Measurements from ENCODE around the gene CBX7.

The CBX7 gene

GRCh38 chr22:39129081-39129480 lies 23.4 kb downstream of the CBX7 start:
- H3K27ac ChIP-seq, result no peak overlapping the region
- no peak for TF ChIP-seq ZFX (IDR thresholded peaks at IDR 0.05; ENCODE audit: borderline replicate concordance)
- TF ChIP-seq, protein P1, sequence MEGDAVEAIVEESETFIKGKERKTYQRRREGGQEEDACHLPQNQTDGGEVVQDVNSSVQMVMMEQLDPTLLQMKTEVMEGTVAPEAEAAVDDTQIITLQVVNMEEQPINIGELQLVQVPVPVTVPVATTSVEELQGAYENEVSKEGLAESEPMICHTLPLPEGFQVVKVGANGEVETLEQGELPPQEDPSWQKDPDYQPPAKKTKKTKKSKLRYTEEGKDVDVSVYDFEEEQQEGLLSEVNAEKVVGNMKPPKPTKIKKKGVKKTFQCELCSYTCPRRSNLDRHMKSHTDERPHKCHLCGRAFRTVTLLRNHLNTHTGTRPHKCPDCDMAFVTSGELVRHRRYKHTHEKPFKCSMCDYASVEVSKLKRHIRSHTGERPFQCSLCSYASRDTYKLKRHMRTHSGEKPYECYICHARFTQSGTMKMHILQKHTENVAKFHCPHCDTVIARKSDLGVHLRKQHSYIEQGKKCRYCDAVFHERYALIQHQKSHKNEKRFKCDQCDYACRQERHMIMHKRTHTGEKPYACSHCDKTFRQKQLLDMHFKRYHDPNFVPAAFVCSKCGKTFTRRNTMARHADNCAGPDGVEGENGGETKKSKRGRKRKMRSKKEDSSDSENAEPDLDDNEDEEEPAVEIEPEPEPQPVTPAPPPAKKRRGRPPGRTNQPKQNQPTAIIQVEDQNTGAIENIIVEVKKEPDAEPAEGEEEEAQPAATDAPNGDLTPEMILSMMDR (IDR thresholded peaks at IDR 0.05), result no peak

- no peak overlapping the region for H3K27ac ChIP-seq
- TF ChIP-seq, protein P1 (IDR thresholded peaks at IDR 0.05), result no peak
- TF ChIP-seq ZFX (IDR thresholded peaks at IDR 0.05; ENCODE audit: borderline replicate concordance), result no peak
These were observed 24.0 kb downstream of the CBX7 start for GRCh38 chr22:39128508-39128907.

DNA sequence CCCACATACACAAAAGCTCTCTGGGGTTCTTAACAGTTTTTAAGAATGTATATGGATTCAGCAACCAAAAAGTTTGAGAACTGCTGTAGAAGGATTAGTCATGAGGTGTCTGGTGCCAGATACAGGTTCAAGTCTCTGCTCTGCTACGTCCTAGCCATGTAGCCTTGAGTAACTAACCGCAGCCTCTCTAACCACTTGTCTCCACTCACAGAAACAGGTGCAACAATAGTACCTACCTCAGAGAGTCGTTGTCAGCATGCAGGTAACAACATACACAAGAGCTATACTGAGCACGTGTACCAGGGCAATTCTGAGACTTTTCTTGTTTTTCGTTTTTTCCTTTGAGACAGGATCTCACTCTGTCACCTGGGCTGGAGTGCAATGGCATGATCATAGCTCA lies 26.9 kb downstream of the CBX7 start:
- TF ChIP-seq, protein P1 (IDR thresholded peaks at IDR 0.05), result no peak
- no peak for TF ChIP-seq ZFX (IDR thresholded peaks at IDR 0.05; ENCODE audit: borderline replicate concordance)
- H3K27ac ChIP-seq, result no peak overlapping the region

- H3K27ac ChIP-seq, result no peak overlapping the region
- TF ChIP-seq, protein P1 (IDR thresholded peaks at IDR 0.05), result no peak
- no peak for TF ChIP-seq ZFX (IDR thresholded peaks at IDR 0.05; ENCODE audit: borderline replicate concordance)
These were observed 28.5 kb downstream of the CBX7 start for GRCh38 chr22:39123751-39124581.

- H3K27ac ChIP-seq, result no peak overlapping the region
- TF ChIP-seq, protein P1 (IDR thresholded peaks at IDR 0.05), result no peak
- no peak for TF ChIP-seq ZFX (IDR thresholded peaks at IDR 0.05; ENCODE audit: borderline replicate concordance)
These were observed 29.6 kb downstream of the CBX7 start for GRCh38 chr22:39122772-39123470.

GRCh38 chr22:39120983-39121382 lies 31.5 kb downstream of the CBX7 start:
- TF ChIP-seq ZFX (IDR thresholded peaks at IDR 0.05; ENCODE audit: borderline replicate concordance), result no peak
- TF ChIP-seq, protein P1 (IDR thresholded peaks at IDR 0.05), result no peak
- H3K27ac ChIP-seq, result no peak overlapping the region
